ENCODE data around the gene CHCHD6.

The CHCHD6 gene

DNA sequence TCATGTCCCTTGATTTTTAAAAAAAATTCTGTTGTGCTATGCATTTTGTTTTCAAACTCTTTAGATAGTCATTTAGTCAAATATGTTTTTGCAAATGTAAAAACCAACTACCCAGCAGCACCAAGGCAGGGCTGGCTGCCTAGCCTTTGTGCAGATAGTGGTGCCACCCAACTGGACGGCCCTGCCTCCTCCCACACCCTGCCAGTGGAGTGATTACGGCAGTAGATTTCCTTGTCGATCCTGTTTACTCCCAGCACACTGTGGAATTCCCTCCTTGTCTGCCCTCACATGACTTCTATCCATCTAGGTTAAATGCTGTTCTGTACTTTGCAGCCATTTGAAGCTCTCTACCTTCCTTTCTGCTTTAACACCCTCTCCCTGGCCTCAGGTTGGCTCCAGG lies 199.5 kb downstream of the CHCHD6 start:
- DNase-seq, result no peak

DNA sequence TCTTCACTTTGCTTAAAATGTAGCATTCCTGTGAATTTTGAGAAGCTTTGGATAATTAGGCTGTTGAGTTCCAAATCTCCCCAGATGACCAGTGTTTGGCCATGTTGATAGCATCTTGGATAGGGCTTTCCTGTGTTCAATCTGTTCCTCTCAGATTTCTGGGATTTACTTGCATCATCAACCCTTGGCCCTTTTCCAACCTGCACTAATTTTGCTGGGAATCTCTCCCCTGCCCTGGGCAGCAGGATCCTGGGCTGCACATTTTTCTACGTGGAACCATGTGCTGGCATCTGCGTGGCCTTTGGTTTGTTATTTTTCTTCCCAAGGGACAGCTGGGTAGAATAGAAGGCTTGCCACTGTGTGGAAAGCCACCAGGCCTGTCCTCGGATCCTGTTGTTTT lies 203.5 kb downstream of the CHCHD6 start:
- no peak for DNase-seq

DNA sequence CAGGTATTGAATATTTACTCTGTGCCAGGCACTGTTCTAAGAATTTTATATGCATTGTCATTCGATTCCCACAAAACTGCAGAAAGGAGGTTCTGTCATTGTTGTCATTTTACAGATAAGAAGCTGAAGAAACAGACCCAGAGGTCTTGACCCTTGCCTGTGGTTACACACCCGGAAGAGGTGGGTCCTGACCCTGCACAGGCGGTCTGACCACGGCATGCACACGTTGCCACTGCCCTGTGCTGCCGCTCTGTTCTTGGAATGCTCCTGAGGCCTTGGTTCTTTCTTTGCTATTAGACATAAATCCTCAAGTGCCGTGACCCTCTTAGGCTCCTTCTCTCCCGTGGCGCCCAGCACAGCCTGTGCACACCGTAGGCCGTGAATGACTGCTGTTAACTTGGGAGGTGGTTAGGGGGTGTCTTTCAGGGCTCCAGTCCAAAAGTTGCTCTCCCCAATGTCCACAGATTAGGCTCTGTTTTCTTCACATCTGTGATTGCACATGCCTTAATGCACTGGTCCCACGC lies 204.8 kb downstream of the CHCHD6 start:
- DNase-seq, result no peak

DNA sequence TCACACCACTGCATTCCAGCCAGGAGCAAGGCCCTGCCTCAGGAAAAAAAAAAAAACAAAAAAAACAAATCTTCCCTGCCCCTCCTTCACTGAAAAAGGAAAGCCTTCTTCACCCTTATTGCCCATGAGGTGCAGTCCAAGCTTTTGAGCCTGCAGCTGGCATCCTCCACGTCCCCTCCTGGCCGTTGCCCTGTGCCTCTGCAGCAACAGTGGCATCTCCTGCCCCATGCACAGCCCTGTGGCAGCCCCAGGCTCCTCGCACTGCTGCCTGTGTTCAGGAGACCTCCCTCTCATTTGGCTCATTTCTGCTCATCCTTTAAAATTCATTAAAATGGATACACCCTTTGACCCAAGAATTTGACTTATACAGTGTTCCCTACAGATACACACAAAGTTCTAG lies 206.2 kb downstream of the CHCHD6 start:
- DNase-seq, result no peak

DNA sequence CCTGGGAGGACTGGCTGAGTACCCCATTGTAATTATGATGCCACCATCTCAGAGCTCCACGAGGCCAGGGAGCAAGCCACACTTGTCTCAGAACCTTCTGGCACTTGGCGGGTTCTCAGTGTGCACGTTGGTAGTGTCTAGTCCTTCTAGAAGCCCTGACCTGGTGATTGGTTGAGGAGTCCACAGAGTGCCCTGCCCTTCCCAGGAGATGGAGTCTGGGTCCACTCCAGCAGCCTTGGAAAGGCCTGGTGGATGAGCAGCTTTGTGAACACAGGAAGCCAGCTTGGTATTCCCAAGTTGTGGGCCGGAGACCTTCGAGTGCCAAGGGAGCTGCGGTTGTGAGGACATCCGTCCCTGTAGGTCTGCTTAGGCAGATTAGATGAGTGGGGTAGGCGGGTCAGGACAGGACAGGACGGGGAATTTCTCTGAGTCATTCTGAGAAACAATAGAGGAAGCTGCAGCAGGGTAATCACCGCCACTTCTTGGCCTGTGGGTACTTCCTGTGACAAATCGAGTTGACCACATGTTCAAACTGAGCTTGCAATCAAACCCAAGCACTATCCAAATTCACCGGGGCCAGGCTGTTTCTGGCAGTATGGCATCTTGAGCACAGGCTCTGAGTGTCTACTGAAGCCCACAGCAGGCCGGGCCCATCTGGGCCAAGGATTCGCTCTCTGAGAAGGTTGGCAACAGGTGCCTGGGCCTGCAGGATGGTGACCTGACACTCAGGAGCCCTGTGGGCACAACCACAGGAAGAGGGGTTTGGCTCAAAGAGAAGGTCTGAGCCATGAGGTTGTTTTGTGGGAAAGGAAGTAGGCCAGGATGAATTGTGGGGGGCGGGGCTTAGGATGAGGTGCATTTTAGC lies 207.4 kb downstream of the CHCHD6 start:
- peak; percentile 98 for DNase-seq

DNA sequence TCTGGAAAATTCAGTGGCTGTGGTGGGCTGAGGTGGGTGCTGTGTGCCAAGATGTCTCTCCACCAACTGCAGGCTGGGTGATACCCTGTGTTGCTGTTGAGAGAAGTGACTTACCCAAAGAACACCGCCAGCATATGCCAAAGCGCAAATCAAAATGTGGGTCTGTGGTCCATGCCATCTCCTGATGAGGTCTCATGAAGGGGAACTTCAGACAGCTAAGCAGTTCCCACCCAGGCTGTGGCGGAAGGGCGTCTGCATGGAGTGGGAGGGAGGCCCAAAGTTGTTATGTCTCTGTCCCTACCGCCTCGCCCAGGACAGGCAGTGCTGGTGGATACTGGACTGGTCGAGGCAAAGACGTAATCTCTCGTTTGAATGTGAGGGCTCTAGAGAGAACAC lies 208.0 kb downstream of the CHCHD6 start:
- DNase-seq, result no peak

DNA sequence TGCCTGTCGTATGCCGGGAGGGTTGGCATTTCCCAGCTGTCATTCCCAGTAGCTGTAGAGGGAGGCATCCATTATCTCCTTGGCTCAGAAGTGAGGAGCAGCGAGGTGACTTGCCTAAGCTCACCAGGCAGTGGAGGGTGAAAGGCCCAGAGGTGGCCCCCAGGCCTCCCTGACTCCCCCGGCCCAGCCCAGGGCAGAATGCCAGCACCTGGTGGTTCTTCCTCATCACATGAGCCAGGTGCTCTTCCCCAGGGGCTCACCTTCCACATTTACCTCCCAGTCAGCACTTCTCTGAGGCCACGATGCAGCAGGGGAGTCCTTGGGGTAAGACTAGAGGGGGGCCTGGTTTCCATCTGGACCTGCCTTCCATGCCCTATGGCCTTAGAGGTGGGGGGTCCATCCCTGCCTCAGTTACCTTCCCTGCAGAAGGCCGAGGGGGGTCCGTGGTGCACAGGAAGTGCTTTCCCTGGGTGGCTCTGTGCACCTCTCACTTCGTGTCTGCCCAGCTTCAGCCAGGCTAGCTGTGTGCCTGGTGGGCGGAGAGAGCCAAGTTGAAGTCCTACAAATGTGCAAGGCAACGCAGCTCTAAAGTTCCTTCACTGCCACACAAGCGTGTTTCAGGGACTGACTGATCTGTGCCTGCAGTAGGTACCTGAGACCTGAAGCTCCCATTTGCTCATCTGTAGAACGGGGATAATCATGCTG lies 208.6 kb downstream of the CHCHD6 start:
- no peak for DNase-seq

DNA sequence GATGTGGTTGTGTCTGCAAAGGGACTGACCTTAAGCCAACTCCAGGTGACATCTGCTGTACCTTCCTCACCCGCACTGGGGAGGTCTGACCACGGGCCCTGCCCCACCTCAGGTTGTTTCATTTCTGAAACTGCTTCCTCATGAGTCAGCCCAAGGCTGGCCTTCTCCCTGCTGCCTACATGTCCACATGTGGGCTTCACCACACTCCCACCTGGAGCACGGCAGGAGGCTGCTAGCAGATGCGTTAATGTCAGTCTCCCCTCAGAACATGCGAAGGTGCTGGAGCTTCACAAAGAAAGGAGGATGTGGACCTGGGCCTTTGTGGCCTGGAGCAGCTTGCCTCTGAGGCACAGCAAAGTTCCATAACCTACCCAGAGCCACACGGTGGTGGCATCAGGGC lies 209.5 kb downstream of the CHCHD6 start:
- no peak for DNase-seq

DNA sequence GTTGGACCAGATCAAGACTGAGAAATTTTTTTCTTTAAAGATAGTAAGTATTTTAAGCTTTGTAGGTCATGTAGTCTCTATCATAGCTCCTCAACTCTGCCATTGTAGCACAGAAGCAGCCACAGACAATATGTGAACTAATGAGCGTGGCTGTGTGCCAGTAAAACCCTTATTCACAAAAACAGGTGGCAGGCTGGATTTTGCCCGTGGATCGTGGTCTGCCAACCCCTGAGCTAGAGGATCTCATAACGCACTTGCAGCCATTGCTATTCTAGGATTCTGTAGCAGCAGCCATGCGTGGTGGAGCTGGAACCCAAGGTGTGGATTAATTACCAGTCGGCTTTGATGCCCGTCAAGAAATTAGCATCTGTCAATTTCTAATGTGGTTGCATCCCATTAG lies 210.2 kb downstream of the CHCHD6 start:
- DNase-seq, result no peak

DNA sequence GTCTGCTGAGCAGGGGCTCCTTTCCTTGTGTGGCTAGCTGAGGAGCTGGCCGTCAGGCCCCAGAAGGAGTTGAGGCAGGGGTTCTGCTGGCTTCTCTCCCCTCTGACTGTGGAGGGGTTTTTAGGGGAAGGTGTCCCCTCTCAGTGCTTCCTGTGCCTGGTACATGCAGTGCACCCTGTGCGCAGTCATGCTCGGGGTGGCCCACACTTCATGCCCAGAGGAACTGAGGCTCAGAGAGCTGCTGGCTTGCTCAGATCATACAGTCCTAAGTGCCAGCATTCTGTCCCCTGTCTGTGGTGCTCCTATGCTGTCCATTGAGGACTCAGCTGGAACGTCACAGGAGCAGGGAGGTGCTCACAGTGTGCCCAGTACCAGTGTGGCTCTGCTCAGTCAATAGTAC lies 211.0 kb downstream of the CHCHD6 start:
- DNase-seq, result no peak

DNA sequence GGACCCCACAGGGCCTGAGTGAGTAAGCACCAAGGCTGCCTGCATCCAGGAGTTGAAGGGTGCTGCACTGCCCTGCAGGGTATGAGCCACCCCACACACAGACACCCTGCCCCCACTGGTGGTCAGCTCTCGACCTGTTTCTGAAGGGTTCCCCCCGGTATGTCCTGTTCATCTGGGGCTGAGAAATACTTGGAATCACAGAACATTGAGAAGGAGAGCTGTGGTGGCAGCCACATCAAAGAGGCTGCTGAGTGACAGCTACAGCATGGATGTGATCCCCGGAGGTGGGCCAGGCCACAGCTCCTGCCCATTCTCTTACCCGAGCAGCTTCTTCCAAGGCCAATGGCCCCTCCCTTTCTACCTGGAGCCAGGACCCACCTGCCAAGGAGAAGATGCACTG lies 212.5 kb downstream of the CHCHD6 start:
- DNase-seq, result no peak

DNA sequence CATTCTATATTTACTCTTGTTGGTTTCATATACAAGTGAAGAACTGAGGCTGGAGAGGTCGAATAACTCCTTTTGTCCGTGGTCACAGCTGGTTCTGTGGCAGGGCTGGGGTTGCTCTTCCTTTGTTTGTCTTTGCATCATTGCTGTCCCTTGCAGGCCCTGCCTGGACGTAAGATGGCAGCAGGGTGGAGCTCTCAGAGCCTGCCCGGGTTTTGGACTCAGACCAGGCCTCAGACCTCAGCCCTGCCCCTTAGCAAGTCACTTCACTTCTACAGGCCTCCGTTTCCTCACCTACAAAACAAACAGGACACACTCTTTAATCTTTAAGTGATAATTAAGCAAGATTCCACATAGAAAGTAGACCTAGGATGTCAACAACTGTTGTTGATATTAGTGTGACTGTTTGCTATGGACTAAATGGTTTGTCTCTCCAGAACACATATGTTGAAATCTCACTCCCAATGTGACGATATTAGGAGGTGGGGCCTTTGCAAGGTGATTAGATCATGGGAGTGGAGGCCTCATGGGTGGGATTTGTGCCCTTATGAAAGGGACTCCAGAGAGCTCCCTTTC lies 213.3 kb downstream of the CHCHD6 start:
- DNase-seq, result no peak

DNA sequence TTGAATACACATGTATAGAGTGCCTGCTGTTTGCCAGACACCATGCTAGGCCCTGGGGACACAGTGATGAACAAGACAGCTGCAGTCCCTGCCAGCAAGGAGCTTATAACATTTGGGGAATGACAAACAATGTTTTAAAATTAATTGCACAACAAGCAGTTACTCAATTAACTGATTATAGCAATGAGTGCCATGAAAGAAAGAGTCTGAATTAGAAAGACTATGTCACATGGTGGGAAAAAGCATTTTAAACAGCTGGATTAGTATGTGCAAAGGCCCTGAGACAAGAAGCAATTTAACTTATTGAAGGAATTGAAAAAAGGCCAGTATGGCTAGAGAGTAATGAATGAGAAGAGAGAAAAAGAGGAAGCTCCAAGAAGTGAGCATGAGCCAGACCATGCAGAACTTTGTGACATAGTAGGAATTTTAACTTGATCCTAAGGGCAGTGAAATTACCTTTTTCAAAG lies 214.3 kb downstream of the CHCHD6 start:
- DNase-seq, result no peak

DNA sequence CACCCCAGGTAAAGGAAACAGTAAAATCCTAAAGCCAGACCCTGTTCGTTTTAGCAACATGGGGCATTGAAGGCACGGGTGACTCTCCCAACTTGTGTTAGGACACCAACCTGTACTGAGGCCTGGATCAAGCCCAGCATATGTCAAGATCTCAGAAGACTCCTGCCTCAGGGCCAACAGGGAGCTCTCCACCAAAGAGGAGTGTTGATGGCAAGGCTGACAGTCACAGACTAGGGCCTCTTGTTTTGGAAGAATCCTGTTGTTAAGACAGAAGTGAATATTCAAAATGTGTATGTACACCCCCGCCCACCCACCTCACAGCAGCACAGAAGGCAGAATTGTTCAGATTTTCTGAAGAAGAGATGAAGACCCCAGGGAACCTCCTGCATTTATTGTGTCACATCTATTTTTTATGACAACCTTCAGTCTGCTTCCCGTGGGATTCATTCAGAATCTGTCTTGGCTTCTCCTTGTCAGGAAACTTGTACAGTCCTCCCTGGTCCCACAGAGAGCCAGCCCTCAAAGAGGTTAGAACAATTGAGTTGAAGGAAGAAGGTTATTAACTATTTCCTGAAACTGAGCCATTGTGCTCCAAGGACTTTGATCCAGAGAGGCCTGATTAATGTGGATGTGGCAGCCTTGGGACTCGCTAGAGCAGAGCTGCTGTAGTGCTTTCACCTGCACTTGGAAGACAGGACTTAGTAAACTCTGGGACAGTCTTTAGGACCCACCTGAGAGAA lies 217.2 kb downstream of the CHCHD6 start:
- DNase-seq, result no peak

DNA sequence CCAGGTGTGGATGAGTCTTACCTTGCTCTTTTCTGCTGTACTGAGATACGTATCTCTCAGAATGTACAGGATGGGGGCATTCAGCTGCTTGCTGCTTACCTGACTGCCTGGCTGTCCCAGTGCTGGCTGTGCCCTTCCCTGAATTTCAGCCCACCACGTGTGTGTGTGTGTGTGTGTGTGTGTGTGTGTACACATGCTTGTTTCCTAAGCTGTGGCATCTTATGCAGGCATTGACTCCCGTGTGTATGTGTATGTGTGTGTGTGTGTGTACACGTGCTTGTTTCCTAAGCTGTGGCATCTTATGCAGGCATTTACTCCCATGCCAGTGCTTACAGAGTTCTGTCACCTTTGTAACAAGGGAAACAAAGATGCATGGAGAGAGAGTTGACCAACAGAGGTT lies 218.4 kb downstream of the CHCHD6 start:
- DNase-seq, result no peak

DNA sequence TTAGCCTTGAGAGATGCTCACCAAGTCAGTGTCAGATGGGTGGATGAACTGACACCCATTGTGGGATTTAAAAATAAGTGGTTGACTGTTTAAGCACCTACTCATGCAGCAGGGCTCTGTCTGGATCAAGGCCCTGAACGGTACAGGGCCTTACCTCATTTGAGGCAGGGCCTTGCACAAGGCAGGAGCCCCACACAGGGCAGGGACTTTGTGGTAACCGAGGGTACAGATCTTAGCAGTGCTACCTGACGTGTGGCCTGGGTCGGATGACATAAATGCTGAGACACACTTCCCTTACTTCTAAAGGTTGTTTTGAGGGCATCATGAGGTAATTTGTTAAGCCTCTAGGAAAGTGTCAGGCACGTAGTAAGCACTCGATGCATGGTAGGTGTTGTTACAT lies 219.4 kb downstream of the CHCHD6 start:
- no peak for DNase-seq

DNA sequence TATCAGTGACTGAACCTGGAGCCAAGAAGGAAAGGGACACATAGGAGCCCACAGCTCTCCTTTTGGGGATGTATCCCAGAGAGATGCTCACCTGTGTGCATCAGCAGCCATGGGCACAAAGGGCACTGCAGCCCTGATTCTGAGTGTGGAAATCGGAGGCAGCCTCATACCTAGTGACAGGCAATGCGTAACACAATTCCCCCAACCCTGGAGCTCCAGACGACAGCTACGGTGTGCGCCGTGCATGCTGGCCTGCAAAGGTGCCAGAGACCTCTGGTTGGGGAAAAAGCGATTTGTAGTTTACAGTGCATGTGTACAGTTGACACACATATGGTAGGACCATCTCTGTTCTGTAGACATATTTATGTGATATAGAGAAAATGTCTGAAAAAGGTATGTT lies 219.9 kb downstream of the CHCHD6 start:
- no peak for DNase-seq

DNA sequence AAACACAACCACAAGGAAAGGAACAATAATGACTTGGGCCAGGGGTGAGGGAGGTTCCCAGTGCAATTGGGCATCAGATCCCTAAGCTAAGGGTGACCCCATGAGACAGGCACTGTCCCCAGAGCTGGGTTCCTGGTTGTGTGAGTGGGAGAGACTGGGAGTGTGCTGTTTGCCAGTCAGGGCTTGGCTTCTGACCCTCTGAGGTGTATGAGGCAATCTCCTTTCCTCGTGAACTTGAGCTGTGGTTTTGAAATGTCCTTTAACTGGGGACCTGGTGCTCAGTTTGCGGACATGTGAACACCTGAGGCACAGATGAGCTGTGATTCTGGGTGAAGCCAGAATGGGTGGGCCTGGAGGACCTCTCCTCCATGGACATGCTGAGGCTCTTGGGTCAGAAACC lies 220.4 kb downstream of the CHCHD6 start:
- DNase-seq, result no peak

DNA sequence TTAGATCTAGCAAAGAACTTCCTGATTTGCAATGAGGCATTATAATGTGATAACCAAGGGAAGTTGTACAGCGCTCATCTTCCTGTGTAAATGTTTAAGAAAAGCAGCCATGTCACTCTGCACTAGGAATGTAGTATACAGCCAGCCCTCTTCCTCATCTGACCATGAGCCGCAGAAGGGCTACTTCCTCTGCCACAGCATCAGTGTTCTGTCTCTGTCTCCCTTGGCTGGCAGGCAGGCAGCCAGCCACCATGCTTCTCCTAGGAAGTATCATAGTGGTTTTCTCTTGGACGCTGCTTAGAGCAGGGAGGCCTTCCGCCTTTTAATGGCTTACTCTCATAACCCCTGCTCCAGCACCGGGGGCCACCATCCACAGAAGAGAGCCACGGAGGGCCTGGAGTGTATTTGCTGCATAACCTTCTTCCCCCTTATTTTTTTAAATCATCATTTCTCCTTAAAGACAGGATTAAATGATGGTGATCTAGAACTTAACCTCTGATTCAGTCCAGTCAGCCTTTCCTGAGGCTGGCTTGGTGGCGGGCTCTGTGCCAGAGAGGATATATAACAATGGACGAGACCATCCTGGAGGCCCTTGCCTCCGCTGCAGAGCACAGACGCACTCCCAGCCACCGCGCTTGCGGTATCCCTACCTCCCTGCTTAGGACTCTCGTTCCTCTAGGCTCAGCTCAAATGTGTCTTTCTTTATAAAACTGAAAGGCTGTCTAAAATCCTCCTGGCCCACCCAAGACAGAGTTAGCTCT lies 221.6 kb downstream of the CHCHD6 start:
- no peak for DNase-seq

DNA sequence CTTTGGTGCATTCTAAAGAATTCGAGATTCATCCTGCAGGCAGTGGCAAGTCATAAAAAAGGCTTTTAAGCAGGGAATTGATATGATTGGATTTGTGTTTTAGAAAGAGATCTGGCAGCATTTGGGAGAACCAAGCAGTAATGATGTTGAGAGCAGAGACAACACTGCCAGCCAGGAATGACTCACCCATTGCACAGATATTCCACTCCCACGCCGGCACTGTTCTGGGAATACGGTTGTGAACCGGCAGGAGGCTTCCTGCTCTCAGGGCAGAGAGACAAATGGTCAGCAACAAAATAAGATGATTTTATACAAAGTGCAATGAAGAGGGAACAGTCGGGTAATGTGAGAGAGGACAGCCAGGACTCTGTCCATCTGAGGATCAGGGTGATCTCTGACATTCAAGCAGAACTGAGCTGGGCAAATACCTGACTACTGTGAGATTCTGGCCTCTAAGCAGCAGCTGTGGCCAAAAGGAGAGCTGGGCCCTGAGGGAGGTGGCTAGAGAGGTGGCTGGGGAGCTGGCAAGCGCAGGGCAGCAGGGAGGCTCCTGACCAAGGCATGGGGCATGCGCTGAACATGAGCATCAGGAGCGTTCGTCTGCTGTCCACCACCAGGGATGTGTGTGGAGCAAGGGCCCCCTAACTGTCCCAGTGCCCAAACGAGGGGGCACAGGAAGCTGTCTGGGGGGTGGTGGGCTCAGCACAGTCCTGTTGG lies 222.8 kb downstream of the CHCHD6 start:
- peak; percentile 83 for DNase-seq

DNA sequence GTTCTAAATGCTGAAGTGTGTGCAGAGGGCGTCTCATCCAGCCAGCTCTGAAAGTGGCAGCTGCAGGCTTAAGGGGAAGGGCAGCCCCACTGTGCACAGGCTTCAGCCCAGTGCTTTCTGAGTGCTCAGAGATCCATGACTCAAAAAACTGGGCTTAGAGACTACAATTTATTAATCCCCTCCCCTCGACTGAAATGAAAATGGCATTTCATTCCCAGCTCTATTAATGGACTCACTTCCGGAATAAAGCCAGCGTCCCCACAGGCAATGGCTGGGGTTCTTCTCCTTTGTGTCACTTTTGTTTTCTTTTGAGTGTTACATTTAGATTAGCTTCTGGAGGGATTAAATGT lies 223.3 kb downstream of the CHCHD6 start:
- DNase-seq, result no peak

DNA sequence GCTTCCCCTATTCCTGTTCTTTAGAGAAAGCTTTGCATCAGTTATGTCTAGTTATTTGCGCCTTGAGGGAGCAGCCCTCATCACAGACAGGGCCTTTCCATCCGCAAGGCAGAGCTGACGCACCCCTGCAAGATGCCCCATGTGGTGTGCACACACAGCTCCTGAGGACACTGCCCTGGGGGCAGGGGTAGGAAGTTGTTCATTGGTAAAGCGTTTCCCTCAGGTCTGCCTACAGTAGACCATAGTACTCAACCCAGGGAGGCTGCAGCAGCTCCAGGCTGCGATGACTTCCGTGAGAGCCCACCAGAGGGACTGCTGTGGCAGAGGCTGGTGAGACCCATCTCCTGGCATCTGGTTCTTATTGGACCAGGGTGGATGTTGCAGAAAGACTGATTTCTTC lies 223.8 kb downstream of the CHCHD6 start:
- DNase-seq, result peak; percentile 38
